Nephron (organoid): ENCODE results near the gene PNMA1.

ENCODE experiments used
- H3K27ac Mint-ChIP-seq, 3 experiments: 2 replicates each; pipeline ENCODE4 v1.8.0; 2020; ENCODE audit warnings: mixed read lengths in 3 of 3, mild to moderate bottlenecking in 2 of 3, moderate library complexity in 1 of 3
- H3K27me3 Mint-ChIP-seq: 2 replicates; pipeline ENCODE4 v1.8.0; 2021; ENCODE audit warnings: low read depth, mild to moderate bottlenecking, moderate library complexity, mixed read lengths
- H3K36me3 Mint-ChIP-seq: 2 replicates; pipeline ENCODE4 v1.8.0; 2020; ENCODE audit warnings: low read depth, mixed read lengths
- H3K4me1 Mint-ChIP-seq: 2 replicates; pipeline ENCODE4 v1.8.0; 2020; ENCODE audit warnings: mixed read lengths
- H3K4me3 Mint-ChIP-seq, 3 experiments: 2 replicates each; pipeline ENCODE4 v1.8.0; 2020; ENCODE audit warnings: mild to moderate bottlenecking in 3 of 3, mixed read lengths in 3 of 3, moderate library complexity in 2 of 3
- H3K9me3 Mint-ChIP-seq: 2 replicates; pipeline ENCODE4 v1.8.0; 2020; ENCODE audit warnings: mixed read lengths
- CTCF ChIP-seq, 3 experiments: fragments of 200-600 bp; sonication (generic); IDR thresholded peaks; one replicate each; pipeline ENCODE4 v1.5.0; 2021; ENCODE audit warnings: antibody characterized with exemption in 3 of 3; ENCODE audit not compliant: unreplicated experiment in 3 of 3

PNMA1 gene

GRCh38 chr14:73751157-73751691 is 37.0 kb upstream of the PNMA1 start:
- H3K36me3 Mint-ChIP-seq: no peaks in the 10 kb centered on the region
- peak overlapping the region; percentile 33 to 85 (median 76) for H3K27ac Mint-ChIP-seq
- peaks cover 91% of the 10 kb centered on the region for H3K4me1 Mint-ChIP-seq
- no peak overlapping the region for H3K4me3 Mint-ChIP-seq
- H3K9me3 Mint-ChIP-seq: no peaks in the 10 kb centered on the region
- TF ChIP-seq CTCF (IDR thresholded peaks at IDR 0.05; ENCODE audit: unreplicated experiment in 3 of 3): no peak
- H3K27me3 Mint-ChIP-seq: no peaks in the 10 kb centered on the region

DNA sequence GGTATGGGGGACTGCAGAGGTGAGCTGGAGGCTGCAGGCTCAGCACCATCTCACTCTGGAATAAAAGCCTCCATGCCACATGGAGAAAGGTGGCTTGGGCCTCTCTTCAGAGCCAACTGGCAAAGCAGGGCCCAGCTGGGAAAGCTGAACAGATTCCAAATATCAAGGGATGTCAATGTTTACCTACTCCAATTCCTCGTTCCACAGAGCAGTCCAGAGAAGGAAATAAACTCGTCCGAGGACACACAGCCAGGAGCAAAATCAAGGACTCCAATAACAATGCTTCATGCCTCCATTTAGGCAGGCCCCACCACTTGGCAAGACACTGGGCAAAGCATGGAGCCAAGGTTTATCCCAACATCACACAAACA is 36.3 kb upstream of the PNMA1 start:
- peak overlapping the region; percentile 76 to 89 (median 85) for H3K27ac Mint-ChIP-seq

GRCh38 chr14:73749706-73750530 is 35.7 kb upstream of the PNMA1 start:
- Mint-ChIP-seq H3K4me3 (peak overlapping the region in 2 of 3 experiments; percentile 8 to 43), H3K27me3 (no peaks in the 10 kb centered on the region), H3K27ac (peak overlapping the region; percentile 76 to 89 (median 85)), H3K9me3 (no peaks in the 10 kb centered on the region), H3K36me3 (no peaks in the 10 kb centered on the region), H3K4me1 (peaks cover 91% of the 10 kb centered on the region)
- no peak for TF ChIP-seq CTCF (IDR thresholded peaks at IDR 0.05; ENCODE audit: unreplicated experiment in 3 of 3)

More for the DNA sequence above, 36.3 kb upstream of the PNMA1 start:
- H3K4me1 Mint-ChIP-seq: peaks cover 91% of the 10 kb centered on the region
- TF ChIP-seq CTCF (IDR thresholded peaks at IDR 0.05; ENCODE audit: unreplicated experiment in 3 of 3): no peak
- H3K36me3 Mint-ChIP-seq: no peaks in the 10 kb centered on the region
- no peaks in the 10 kb centered on the region for H3K9me3 Mint-ChIP-seq
- H3K4me3 Mint-ChIP-seq: peak overlapping the region in 1 of 3 experiments; percentile 43
- no peaks in the 10 kb centered on the region for H3K27me3 Mint-ChIP-seq

DNA sequence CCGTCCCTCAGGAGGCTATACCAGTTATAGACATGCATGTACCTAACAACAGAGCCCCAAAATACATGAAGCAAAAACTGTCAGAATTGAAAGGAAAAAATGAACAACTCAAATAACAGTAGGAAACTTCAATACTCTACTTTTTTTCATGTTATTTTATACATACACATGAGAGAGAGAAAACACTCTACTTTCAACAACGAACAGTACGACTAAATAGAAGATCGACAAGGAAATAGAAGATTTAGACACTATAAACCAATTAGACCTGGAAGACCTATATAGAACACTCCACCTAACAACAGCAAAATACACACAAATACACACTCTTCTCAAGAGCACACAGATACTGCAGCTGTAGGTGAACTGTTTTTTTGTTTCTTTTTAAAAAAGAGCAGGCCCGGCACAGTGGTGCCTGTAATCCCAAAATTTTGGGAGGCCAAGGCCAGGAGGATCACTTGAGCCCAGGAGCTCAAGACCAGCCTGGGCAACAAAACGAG is 34.7 kb upstream of the PNMA1 start:
- H3K4me3 Mint-ChIP-seq: no peak overlapping the region
- H3K27ac Mint-ChIP-seq: peak overlapping the region; percentile 61 to 89 (median 62)
- no peaks in the 10 kb centered on the region for H3K36me3 Mint-ChIP-seq
- no peak for TF ChIP-seq CTCF (IDR thresholded peaks at IDR 0.05; ENCODE audit: unreplicated experiment in 3 of 3)
- peaks cover 91% of the 10 kb centered on the region for H3K4me1 Mint-ChIP-seq
- H3K9me3 Mint-ChIP-seq: no peaks in the 10 kb centered on the region
- H3K27me3 Mint-ChIP-seq: no peaks in the 10 kb centered on the region

GRCh38 chr14:73747379-73748211 is 33.4 kb upstream of the PNMA1 start:
- no peaks in the 10 kb centered on the region for H3K27me3 Mint-ChIP-seq
- peaks cover 91% of the 10 kb centered on the region for H3K4me1 Mint-ChIP-seq
- TF ChIP-seq CTCF (IDR thresholded peaks at IDR 0.05; ENCODE audit: unreplicated experiment in 3 of 3): no peak
- no peaks in the 10 kb centered on the region for H3K36me3 Mint-ChIP-seq
- no peaks in the 10 kb centered on the region for H3K9me3 Mint-ChIP-seq
- peak overlapping the region; percentile 76 to 99 (median 86) for H3K27ac Mint-ChIP-seq
- no peak overlapping the region for H3K4me3 Mint-ChIP-seq
